NCI-H345 treated with DMSO at 0.1 percent for 48 hours (cell line): ENCODE measurements around the gene ELP2.

Experiments used
- DNase-seq: peaks from one replicate; lab custom pipeline; 2025; ENCODE audit not compliant: unreplicated experiment; lab: John Stamatoyannopoulos, UW

Gene ELP2

DNA sequence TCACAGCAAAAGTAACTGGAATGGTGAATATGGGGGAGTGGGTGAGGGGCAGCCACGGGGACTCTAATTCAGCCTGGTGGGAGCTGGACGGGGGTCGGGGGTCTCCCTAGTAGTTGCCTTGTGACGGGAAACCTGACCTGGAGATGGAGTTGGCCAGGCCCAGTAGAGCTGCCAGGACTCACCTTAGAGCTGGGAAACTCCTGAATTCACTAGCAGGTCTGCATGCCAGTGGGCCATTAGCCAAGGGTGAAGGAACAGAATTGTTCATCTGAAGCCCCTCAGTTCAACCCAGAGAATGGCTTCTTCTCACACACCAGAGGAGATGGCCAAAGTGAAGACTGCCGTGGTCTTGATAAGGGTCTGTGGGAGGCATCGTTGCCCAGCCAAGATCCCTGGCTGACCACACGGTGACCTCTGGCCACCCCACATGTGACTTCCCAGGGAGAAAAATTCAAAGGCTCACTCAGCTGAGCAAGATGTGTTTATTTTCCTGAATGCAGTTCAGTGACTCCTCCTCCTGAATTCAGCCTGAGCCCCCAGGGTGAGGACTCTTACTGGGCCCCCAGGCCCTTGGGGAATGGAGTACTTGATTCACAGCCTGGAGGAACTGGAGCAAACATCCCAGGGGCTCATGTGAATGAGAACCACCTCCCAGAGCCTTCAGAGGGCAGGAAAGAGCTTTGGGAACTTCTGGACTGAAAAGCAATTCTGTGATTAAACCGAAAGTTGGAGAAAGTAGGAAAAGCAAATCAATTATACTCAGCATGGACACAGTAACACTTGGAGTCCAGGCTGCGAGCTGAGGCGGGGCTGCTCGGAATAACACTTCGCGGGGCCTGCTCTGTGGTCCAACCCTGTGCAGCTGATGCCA lies 82.8 kb downstream of the ELP2 start:
- no peak for DNase-seq

DNA sequence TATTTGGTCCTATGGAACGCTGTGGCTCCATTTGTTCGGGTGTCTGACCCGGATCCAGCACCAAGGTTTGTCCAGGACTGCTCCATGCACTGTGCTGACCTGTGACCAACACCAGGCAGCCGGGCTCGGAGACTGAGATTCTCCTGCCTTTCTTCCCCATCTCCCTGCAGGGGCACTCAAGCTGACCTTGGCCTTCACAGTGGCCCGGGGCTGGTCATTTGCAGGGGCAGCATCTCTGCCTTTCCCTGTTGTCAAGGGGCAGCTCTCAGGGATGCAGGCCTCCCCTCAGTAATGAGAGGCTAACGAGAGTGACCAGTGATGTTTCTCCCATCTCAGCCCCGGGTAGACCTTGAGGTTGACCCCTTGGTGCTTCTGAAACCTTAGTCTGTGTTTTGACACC lies 85.1 kb downstream of the ELP2 start:
- no peak for DNase-seq

DNA sequence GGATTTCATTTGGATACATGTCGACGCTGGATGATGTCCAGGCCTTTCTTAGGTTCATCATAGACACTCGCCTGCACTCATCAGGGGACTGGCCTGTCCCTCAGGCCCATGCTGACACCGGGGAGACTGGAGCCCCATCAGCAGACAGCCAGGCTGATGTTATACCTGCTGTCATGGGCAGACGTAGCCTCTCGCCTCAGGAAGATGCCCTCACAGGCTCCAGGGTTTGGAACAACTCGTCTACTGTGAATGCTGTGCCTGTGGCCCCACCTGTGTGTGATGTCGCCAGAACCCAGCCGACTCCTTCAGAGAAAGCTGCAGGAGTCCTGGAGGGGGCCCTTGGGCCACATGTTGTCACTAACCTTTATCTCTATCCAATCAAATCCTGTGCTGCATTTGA lies 85.9 kb downstream of the ELP2 start:
- no peak for DNase-seq

DNA sequence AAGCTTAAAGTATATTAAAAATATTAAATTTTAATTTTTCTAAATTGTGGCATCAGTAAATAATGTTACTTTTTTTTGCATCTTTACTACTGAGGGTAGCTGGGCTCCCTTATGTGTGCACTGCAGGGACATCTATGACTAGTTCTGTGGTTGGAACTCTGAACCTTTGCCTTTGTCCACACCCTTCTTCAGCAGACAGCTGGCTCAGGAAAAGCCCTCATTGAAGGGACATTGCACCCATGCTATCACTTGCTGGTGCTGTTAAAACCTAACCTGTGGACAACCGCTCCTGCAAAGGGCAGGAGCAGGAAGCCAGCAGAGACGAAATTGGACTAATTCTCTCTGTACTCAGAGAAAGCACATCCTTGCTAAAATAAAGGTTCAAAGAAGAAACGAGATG lies 87.6 kb downstream of the ELP2 start:
- DNase-seq = no peak

DNA sequence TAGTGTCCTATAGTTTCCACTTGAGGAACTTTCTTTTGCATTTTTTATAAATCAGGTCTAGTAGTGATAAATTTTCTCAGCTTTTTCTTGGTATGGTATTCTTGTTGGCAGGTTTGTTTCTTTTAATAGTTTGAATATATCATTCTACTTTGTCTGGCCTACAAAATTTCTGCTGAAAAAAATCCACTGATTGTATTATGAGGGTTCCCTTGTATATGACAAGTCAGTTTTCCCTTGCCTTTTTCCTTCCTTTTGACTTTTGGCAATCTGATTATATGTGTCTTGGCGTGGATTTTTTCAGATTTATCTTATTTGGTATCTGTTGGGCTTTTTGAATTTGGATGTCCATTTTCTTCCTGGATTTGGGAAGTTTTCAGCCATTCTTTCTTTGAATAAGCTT lies 99.5 kb downstream of the ELP2 start:
- no peak for DNase-seq
